Stimulated activated CD8-positive, alpha-beta memory T cell treated with anti-CD3 and anti-CD28 coated beads, Interleukin-12 subunit alpha, Interleukin-12 subunit beta, amount 100 ng/mL, for 4 hours (primary cell): ENCODE results near the gene KLHL14.

Experiments
- DNase-seq: peaks from one replicate; pipeline ENCODE4 v3.0.0-alpha.2; 2020; ENCODE audit warnings: low read depth

Gene KLHL14

GRCh38 chr18:32634876-32635431, 137.9 kb downstream of the KLHL14 start:
- DNase-seq = no peak

- no peak for DNase-seq
These were observed 142.7 kb downstream of the KLHL14 start for GRCh38 chr18:32629981-32630700.

- no peak for DNase-seq
These were observed 143.5 kb downstream of the KLHL14 start for GRCh38 chr18:32629292-32629691.

GRCh38 chr18:32624182-32624723, 148.6 kb downstream of the KLHL14 start:
- no peak for DNase-seq

- no peak for DNase-seq
These were observed 149.3 kb downstream of the KLHL14 start for GRCh38 chr18:32623563-32623962.
